ENCODE measurements around the gene ADTRP.
"Not testable (repeated sequence)": the region's sequence is repeated elsewhere in the genome, so short reads cannot be mapped to it uniquely, and the experiment has no call there.

Gene ADTRP

GRCh38 chr6:11802886-11803590 is 24.4 kb upstream of the ADTRP start:
- no peak for DNase-seq

GRCh38 chr6:11800531-11800930 is 21.9 kb upstream of the ADTRP start:
- not testable (repeated sequence) for DNase-seq

GRCh38 chr6:11798538-11798937 is 19.9 kb upstream of the ADTRP start:
- no peak for DNase-seq

- no peak for DNase-seq
Measured at GRCh38 chr6:11798096-11798495, 19.5 kb upstream of the ADTRP start.

GRCh38 chr6:11796829-11797228 is 18.2 kb upstream of the ADTRP start:
- DNase-seq, result no peak

- DNase-seq, result no peak
Measured at GRCh38 chr6:11795403-11795802, 16.8 kb upstream of the ADTRP start.

- DNase-seq, result no peak
Measured at GRCh38 chr6:11793277-11793676, 14.7 kb upstream of the ADTRP start.

GRCh38 chr6:11791354-11792107 is 12.9 kb upstream of the ADTRP start:
- no peak for DNase-seq

GRCh38 chr6:11789744-11790143 is 11.1 kb upstream of the ADTRP start:
- no peak for DNase-seq

GRCh38 chr6:11788043-11788442 is 9.4 kb upstream of the ADTRP start:
- DNase-seq, result no peak

GRCh38 chr6:11785774-11786579 is 7.4 kb upstream of the ADTRP start:
- DNase-seq, result no peak

GRCh38 chr6:11785415-11785773 is 6.8 kb upstream of the ADTRP start:
- no peak for DNase-seq

- no peak for DNase-seq
Measured at GRCh38 chr6:11784341-11784740, 5.7 kb upstream of the ADTRP start.

GRCh38 chr6:11783524-11784064 is 5.0 kb upstream of the ADTRP start:
- no peak for DNase-seq

- DNase-seq, result no peak
Measured at GRCh38 chr6:11782524-11782923, 3.9 kb upstream of the ADTRP start.

- no peak for DNase-seq
Measured at GRCh38 chr6:11780097-11780428, 1.5 kb upstream of the ADTRP start.

- DNase-seq, result no peak
Measured at GRCh38 chr6:11779329-11780096, 910 bp upstream of the ADTRP start.

GRCh38 chr6:11778036-11778435 is 567 bp downstream of the ADTRP start:
- DNase-seq, result no peak

- DNase-seq, result no peak
Measured at GRCh38 chr6:11775791-11776409, 2.7 kb downstream of the ADTRP start.

GRCh38 chr6:11774426-11774825 is 4.2 kb downstream of the ADTRP start:
- no peak for DNase-seq

- DNase-seq, result no peak
Measured at GRCh38 chr6:11773581-11773980, 5.0 kb downstream of the ADTRP start.

GRCh38 chr6:11773013-11773412 is 5.6 kb downstream of the ADTRP start:
- no peak for DNase-seq
